NCI-H2107 treated with DMSO at 0.1 percent for 48 hours (cell line): ENCODE data around the gene DUSP2.
"Not testable (repeated sequence)": the region's sequence is repeated elsewhere in the genome, so short reads cannot be mapped to it uniquely, and the experiment has no call there.

Source experiments
- DNase-seq: peaks from one replicate; lab custom pipeline; 2025; ENCODE audit not compliant: unreplicated experiment; lab: John Stamatoyannopoulos, UW

Gene DUSP2

DNA sequence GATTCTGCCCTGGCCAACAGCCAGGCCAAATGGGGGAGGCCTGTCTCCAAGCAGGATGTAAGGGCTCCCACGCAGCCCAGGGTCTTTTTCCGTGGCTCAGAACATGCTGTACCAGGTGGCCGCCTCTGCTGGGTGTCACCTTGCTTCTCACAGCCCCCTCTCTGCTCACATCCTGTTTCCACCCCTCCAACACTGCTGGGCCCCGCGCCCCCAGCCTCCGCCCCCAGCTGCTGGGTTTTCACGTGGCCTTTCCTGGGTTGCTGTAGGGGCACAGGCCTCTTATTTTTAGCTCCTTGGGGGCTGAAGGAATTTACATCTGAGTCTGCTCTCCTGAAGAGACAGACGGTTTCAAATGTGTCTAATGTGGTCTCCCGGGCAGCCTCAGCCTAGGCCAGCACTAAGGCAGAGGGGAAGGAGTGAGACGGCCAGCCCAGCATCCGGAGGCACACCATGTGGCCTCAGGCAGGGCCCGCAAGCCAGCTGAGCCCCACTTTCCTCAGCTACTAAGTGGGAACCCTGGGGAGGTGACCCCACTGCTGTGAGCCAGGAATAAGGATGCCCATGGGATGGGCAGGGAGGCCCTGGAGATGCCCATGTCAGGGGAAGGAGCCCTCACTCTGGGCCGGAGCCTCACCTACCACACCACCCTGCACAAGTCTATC lies 18.7 kb upstream of the DUSP2 start:
- DNase-seq = no peak

DNA sequence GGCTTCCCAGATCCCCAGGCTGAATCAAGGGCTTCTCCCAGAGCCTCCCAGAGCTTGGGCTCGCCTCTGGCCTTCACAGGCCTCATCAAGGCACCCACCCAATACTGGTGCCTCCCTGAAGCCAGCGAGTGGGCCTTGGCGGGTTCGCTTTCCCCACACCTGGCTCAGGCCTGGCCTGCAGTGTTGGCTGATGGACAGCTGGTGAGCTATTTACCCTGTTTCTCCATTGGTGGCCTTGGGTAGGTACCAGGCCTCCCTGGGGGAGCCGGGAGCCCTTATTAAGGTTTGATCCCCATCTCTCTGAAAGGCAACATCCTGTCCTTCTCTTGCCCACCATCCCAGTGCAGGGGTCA lies 18.2 kb upstream of the DUSP2 start:
- no peak for DNase-seq

DNA sequence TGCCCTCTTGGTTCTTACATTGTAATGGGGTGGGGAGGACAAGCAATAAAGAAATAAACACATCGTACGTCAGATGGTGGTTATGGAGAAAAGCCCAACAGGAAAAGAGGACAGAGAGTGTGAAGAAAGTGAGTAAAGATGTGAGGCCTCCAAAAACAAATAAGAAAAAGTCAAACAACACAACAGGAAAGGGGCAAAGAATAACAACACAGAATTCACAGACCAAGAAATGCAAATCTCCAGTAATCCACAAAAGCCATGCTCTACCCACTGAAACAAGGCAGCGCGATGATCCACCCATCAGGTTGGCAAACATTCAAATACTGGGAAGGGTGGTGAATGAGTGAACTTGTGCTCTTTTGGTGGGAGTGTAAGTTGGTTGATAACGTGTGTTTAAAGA lies 16.7 kb upstream of the DUSP2 start:
- DNase-seq = no peak

DNA sequence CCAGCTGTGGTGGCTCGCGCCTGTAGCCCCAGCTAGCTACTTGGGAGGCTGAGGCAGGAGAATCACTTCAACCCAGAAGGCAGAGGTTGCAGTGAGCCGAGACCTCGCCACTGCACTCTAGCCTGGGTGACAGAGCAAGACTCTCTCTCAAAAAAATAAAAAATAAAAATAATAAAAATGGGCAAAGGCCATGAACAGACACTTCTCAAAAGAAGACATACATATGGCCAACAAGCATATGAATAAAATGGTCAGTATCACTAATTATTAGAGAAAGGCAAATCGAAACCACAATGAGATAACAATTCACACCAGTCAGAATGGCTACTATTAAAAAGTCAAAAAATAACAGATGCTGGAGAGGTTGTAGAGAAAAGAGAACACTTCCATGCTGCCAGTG lies 15.1 kb upstream of the DUSP2 start:
- DNase-seq = not testable (repeated sequence)

DNA sequence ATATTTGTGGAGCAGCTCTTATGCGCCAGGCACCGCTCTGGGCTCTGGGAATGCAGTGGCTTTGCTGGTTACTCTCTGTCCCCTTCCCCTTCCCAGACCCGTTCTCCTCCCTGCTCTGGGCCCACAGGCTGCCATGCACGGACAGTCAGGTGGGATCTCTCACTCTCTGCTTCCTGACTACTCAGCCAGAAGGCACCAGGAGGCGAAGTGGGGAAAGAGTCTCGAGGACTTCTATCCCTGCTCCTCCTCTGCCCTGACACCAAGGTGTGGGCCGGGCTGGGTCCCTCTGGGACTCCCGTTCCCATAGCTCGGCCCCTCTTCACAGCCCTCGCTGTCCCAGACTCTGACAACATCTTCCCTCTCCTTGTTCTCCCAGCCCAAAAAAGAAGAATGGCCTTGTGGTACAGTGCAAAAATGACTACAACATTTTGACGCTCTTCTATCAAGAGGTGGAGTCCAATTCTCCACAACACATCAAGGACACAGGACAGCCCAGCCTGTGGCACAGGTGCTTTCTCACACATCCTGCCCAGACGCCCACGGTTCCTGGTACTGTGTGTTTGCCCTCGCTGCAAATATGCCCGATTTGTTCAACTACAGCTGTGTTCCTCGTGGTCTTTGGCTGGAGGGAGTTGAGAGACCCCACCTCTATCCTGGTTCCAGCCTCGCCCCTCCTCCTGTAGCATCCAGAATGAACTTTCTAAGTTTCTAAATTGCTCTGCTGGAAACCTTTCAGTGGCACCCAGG lies 14.0 kb upstream of the DUSP2 start:
- DNase-seq = no peak

DNA sequence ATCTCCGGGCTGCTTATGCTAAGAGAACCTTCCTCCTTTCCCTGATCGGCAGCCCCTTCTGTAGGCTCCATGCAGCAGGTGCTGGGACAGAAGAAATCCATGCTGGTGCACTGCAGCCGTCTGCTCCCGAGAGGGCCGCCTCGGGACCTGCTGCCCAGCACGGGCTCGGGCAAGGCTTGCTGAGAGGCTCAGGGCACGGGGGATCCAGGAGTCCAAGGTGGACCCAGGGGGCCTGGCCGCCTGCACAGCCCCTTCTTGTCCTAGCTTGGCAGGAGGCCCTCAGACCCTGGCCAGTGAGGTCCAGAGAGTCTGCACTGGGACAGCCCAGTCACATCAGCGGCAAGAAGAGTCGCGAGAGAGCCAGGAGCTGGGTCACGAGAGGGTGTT lies 13.3 kb upstream of the DUSP2 start:
- DNase-seq = no peak

DNA sequence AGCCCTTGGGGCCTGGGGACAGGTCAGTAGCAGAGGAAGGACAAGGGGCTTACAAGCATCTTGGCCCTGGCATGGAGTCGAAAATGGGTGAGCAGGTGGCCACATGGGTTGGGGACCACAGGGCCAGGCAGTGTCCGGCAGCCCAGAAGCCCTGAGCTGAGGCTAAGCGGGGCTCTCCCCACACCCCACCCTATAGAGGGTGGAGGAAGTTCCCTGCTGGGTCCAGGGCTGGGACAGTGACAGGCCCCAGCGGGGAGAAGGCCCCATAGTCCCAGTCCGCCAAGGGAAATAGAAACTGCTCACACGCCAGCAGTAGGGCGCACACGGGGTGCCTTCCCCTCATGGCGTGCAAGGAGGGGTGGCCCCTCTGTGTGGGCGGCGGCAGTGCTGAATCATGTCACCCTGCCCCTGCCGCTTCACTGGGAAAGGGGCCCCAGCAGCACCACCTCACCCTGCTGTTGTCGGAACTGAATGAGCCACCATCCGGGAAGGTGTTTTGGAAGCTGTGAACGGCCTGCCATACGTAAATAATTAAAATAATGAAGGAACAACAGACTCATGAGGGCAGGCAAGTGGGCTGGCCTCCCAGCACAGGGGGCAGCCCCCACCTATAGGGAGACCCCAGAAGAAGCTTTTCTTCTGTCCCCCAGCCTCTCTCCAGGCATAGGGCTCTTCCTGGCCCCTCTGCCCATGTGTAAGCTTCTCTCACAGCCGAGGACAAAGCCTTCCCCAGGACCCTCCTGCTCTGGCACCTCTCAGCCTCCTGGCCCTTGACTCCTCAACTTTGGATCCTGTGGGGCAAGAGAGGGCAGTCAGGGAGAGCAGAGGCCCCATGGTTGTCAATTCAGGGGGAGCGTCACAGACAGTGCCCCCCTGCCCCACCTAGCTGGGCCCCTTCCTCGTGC lies 12.7 kb upstream of the DUSP2 start:
- no peak for DNase-seq

DNA sequence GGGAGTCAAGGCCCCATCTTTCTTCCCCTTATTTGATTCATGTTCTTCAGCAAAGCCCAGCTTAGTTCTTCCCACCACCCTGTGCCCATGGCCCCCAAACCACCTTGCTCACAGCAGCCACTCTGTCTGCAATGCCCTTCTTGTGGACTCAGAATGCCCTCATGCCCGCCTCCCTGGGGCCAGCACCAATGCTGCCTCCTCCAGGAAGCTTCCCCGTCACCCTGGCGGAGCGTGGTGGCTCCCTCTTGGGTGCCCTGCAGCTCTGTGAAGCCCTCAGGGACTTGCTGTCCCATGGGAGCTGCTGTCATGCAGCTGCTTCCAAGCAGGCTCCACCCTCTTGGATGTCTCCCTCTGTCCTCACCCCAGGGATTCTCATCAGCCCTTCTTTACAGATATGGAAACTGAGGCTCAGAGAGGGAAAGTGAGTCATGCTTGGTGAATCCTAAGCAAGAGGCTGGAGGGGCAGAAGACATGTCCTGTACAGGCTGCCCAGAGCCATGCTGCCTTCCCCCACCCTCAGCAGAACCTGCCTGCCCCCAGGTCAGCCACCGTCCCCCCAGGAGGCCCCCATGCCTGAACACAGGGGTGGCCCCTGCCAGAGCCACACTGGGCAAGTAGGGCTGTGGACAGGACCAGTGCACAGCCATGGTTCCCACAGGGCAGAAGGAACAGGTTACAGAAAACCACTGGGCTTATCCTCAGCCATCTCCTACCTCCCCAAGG lies 11.8 kb upstream of the DUSP2 start:
- no peak for DNase-seq

DNA sequence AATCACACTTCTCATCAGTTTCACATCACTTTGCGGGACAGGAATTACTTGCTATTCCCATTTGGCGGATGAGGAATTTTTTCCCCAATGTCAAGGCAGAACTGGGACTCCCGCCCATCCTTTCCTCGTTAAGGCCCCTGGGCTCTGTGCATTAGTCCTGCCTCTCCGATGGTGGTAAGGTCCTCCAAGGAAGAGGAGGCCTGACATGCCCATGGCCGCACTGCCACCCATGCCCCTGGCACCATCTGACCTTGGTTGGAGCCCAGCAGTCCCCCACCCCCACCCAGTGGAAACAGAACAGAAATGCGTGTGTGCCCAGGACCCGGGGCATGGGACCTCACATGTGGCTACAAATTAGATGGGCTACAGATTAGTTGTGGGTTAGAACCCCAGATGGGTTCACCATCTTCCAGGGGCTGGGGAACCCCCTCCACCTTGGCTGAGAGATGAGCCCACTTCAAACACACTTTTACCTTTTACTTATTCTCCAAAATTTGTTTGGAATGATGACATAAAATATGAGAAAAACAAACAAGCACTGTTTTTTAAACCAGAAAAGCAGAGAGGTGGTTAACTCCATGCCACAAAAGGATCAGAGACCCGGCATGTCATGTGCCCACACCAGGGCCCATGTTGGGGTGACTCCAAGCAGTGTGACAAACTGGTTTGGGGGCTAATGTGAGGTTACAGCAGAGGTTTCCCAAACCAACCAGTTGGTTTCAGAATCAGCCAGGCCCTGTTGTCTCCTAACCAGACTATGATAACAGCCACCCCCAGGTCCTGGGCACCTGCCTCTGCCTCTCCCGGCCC lies 11.0 kb upstream of the DUSP2 start:
- DNase-seq = no peak

DNA sequence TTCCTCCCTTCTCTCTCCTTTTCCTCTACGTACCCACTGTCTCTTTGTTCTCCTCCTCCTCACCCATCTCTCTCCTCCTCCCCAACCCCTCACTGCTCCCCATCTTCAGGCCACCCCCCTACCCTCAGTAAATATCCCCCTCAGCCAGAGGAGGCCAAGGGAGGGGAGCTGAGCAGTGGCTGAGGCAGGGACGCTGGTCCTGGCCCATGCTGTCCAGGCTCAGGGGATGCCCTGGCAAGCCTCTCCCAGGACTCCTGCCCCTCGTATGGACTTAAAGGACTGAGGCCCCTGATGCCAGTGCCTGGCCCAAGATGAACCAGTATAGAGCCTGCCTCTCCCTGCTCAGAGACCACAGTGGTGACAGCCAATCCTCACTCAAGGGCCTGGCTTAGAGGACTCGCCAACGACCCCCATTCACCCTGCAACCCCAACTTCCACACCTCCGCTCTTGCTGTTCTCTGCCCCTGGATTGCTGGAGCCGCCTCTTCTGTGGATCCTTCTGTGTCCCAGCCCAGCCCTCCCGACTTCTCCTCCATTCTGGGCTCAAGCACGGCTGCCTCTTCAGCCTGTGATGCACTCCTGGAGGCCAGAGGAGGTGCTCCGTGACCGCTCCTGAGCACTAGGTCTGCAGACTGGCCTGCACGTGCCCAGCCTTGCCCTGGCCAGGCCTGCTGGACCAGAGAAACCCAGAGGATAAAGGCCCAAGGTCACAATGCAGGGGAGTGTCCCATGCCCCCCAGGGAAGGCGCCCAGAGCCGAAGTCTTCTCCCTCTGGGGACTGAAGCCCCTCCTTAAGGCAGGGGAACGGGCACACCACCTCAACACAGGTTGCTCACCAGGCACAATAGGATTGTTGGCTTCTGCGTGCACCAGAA lies 9.5 kb upstream of the DUSP2 start:
- DNase-seq = no peak

DNA sequence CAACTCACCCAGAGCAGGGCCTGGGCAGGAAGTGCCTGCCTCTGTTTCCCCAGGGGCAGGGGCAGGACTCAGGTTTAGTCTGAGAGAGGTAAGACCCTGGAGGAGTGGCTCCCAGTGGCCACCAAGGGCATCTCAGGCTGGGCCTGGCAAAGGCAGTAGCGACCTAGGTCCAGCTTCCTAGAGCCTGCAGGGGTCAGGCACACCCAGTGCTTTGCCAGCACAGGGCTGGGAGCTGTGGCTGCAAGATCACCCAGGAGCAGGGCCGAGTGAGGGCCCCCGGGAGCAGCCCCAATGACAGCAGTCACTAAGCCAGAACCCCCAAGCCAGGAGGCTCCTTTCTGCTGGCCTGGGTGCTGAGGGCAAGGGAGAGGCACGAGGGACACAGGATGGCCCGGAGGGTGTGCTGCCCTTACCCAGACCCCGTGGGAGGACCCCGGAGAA lies 8.8 kb upstream of the DUSP2 start:
- no peak for DNase-seq

DNA sequence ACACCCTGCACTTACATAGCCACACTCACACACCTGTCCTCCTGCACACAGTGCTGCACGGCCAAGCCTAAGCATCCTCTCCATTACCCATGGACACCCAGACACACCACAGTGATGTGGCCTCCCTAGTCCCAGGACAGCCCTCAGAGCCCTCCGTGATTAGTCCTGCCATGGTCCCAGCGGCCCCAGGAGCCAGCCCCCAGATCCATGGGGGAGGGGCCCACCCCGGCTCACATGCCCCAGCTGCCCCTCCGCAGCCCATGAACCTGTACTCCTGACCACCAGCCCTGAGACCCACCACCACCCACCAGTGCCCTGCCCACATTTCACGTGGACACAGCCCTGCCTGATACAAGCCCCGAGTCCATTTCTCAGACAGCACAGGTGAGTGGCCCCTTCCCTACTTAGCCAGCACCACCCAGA lies 8.1 kb upstream of the DUSP2 start:
- DNase-seq = no peak

DNA sequence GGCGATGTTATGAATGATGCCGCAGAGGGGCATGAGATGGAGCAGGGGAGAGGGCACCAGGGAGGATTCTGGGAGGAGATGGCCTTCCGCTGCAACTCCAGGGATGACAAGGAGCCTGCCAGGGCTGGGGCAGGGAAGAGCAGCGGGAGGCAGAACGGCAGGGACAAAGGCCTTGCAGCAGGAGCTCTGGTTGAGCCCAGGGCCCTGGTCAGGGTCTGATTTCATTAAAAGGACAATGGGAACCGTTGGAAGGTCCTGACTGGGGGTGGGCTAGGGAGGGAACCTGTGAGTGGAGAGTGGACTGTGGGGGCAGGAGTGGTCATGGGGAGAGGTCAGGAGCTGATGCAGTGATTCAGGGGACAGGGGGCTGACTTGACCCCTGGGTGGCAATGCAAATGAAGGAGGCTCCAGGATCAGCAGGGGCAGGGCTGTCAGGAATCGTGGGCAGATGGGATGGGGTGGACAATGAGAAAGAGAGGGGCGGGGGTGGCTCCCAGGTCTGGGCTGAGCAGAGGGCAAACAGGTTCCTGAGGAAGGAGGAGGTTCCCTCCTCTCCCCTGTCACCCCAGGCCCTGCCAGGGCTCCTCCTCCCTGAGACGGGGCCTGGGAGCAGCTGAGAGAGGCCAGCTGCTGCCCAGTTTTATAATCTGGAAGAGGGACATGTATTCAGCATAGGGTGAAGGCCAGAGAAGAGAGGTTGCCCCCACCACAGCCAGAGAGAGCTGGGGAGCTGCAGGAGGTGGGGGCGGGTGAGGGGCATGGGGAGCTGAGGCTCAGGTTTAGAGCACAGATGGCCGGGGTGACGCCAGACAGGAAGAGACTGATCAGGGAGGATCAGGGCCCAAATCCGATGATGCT lies 7.3 kb upstream of the DUSP2 start:
- DNase-seq = no peak

DNA sequence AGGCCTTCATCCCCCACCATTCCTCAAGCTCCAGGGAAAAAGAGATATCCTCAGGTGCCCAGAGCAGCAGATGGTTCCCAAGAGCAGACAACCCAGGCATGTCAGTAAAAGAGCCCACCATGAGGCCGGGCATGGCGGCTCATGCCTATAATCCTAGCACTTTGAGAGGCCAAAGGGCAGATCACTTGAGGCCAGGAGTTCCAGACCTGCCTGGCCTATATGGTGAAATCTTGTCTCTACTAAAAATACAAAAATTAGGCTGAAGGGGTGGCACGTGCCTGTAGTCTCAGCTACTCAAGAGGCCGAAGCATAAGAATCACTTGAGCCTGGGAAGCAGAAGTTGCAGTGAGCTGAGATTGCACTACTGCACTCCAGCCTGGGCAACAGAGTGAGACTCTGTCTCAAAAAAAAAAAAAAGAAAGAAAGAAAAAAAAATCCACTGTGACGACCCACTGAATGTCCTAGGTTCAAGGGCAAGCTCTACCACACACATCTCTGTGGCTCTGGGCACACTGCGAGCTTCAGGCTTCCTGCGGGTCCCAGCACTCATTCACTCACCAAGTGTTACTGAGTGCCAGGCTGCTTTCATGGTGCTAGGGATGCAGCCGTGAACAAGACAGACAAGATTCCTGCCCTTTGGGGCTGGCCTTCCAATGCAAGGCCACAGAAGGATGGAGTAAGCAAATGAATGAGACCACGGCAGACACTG lies 6.5 kb upstream of the DUSP2 start:
- no peak for DNase-seq

DNA sequence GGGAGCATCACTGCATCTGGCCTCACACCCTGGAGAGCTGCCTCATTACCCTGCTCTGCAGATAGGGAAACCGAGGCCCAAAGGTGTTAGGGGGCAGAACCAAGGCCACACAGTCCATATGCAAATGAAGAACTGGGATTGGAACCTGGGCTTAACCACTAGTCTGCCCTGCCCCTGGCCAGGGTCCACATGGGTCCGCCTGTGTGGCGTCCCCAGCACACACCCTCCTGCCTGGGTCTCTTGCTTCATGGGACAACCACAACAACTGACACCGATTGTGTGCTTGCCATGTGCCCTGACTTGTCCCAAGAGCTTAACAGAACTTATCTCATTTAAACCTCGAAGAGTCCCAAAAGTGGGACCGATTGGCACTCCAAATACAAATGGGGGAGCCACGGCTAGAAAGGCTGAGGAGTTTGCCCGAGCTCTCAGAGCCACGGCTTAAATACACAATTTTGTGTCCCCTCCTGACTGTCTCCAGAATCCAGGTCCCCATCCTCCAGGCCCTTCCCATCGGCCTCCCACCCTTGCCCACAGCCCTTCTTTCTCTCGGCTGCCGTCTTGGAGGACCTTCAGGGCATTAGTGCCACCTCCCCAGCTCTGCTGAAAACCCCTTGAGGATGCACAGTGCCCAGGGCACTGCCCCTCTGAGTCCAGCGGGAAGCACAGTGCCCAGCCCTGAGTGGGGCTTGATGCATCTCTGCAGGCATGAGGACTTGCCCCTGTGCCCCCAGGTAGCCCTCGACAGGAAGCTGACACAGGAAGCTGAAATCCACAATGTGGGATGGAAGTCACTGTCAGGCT lies 5.8 kb upstream of the DUSP2 start:
- no peak for DNase-seq

DNA sequence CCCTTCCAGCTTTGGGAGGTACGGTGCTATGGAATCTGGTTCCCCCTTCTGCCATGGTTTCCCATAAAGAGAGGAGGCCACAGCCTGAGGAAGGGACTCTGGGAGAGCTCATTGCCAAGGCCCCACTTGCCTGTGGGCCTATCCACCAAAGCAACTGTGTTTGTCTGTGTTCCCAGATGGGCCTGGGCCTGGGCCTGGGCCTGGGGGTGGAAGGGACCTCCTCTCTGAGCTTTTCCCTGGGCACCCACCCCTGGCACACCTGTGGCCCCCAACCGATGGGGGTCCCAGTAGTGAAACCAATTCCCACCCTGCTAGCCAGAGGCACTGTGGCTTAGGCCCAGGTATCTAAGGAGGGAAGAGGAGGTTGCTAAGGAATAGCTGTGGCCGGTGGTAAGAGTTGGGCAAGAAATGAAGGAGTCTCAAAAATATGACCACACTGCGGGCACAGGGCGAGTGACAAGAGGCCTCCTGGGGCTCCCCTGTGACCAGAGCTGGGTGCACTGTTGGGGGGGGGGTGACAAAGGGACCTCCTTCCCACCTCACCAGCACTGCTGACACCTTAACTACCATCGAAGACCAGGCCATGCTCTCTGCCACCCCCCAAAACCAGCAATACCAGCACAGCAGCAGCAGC lies 4.9 kb upstream of the DUSP2 start:
- DNase-seq = no peak
